IMR-90 (cell line): Measurements from ENCODE around the gene PILRA. TPM values are rescaled to one million over a fixed set of nuclear protein-coding genes. Genes with fewer than 3 reads are reported as not detected.

ENCODE experiments used
- ATAC-seq: fragments of 200-7000 bp; cut with Tn5 transposase; 2 replicates; pipeline ENCODE4 v1.9.1; 2020; ENCODE audit warnings: low read depth, mild to moderate bottlenecking, moderate library complexity
- BruUV-seq: library from RNA; stranded (reverse); fragments of 400-500 nt; replicated peaks from 2 replicates; lab custom pipeline; 2021; lab: Mats Ljungman, UMichigan
- CTCF ChIA-PET: fragments of 300-600 bp; formaldehyde crosslinking; extraction: SDS; loops from one replicate; lab custom pipeline; 2021; ENCODE audit warnings: antibody characterized with exemption; lab: Yijun Ruan, JAX
- POLR2A ChIA-PET: fragments of 300-600 bp; sonication (Branson Sonifier 250); formaldehyde crosslinking; loops from one replicate; lab custom pipeline; 2022; ENCODE audit warnings: antibody characterized with exemption; ENCODE audit not compliant: unreplicated experiment; lab: Charles Lee
- DNase-seq: peaks from one replicate; pipeline ENCODE4 v3.0.0; 2013
- H2AFZ ChIP-seq: replicated peaks from 2 replicates; pipeline ENCODE3; 2013; ENCODE audit warnings: low read length, mild to moderate bottlenecking; ENCODE audit not compliant: poor library complexity
- H2AK5ac ChIP-seq: 2 replicates; pipeline ENCODE4 v1.6.1; 2013; ENCODE audit warnings: low read depth, low read length, inconsistent platforms
- H2AK9ac ChIP-seq: replicated peaks from 2 replicates; pipeline ENCODE3; 2013; ENCODE audit warnings: mild to moderate bottlenecking, low read depth, low read length, moderate library complexity; ENCODE audit not compliant: poor library complexity
- H2BK120ac ChIP-seq: 2 replicates; pipeline ENCODE4 v1.6.1; 2013; ENCODE audit warnings: low read depth, low read length, inconsistent platforms
- H2BK15ac ChIP-seq: 3 replicates; pipeline ENCODE4 v1.6.1; 2013; ENCODE audit warnings: low read depth, low read length, inconsistent platforms
- H2BK20ac ChIP-seq: 2 replicates; pipeline ENCODE4 v1.6.1; 2013; ENCODE audit warnings: low read depth, mild to moderate bottlenecking, inconsistent platforms, low read length, moderate library complexity
- H2BK5ac ChIP-seq: 2 replicates; pipeline ENCODE4 v1.6.1; 2013; ENCODE audit warnings: mild to moderate bottlenecking, low read depth, low read length, inconsistent platforms; ENCODE audit not compliant: poor library complexity, severe bottlenecking
- H3K14ac ChIP-seq: replicated peaks from 2 replicates; pipeline ENCODE4 v1.6.1; 2013; ENCODE audit warnings: low read depth, low read length, inconsistent platforms
- H3K18ac ChIP-seq: 2 replicates; pipeline ENCODE4 v1.6.1; 2013; ENCODE audit warnings: low read depth, low read length, control low read depth
- H3K23ac ChIP-seq: 2 replicates; pipeline ENCODE4 v1.6.1; 2013; ENCODE audit warnings: low read depth, low read length, inconsistent platforms
- H3K27ac ChIP-seq: 2 replicates; pipeline ENCODE4 v1.5.1; 2013; ENCODE audit warnings: mild to moderate bottlenecking, control low read depth, low read length; ENCODE audit not compliant: insufficient read depth
- H3K27me3 ChIP-seq: 2 replicates; pipeline ENCODE4 v1.6.1; 2013; ENCODE audit warnings: low read length; ENCODE audit not compliant: control insufficient read depth, insufficient read depth
- H3K36me3 ChIP-seq: 2 replicates; pipeline ENCODE4 v1.6.1; 2013; ENCODE audit warnings: low read length, mixed read lengths; ENCODE audit not compliant: control insufficient read depth, insufficient read depth
- H3K4ac ChIP-seq: 2 replicates; pipeline ENCODE4 v1.6.1; 2013; ENCODE audit warnings: low read depth, low read length, inconsistent platforms
- H3K4me1 ChIP-seq: 2 replicates; pipeline ENCODE4 v1.6.1; 2013; ENCODE audit warnings: low read length, mixed read lengths; ENCODE audit not compliant: control insufficient read depth, insufficient read depth
- H3K4me2 ChIP-seq: 2 replicates; pipeline ENCODE4 v1.6.1; 2013; ENCODE audit warnings: low read depth, mild to moderate bottlenecking, control low read depth, low read length, moderate library complexity
- H3K4me3 ChIP-seq: 2 replicates; pipeline ENCODE4 v1.5.1; 2013; ENCODE audit warnings: low read depth, mild to moderate bottlenecking, control low read depth, low read length, moderate library complexity; ENCODE audit not compliant: insufficient read depth
- H3K56ac ChIP-seq: 2 replicates; pipeline ENCODE4 v1.6.1; 2013; ENCODE audit warnings: low read length, inconsistent platforms; ENCODE audit not compliant: insufficient read depth; ENCODE audit errors: extremely low read depth
- H3K79me1 ChIP-seq, 2 experiments: 2 replicates each; pipeline ENCODE4 v1.6.1; 2013; ENCODE audit warnings: low read length in 2 of 2, inconsistent platforms in 1 of 2, low read depth in 1 of 2
- H3K9ac ChIP-seq: 2 replicates; pipeline ENCODE4 v1.6.1; 2013; ENCODE audit warnings: low read depth, low read length, control low read depth
- H3K9me1 ChIP-seq: 2 replicates; pipeline ENCODE4 v1.6.1; 2013; ENCODE audit warnings: low read length, inconsistent platforms; ENCODE audit not compliant: insufficient read depth
- H3K9me3 ChIP-seq: 2 replicates; pipeline ENCODE4 v1.6.1; 2013; ENCODE audit warnings: low read length; ENCODE audit not compliant: control insufficient read depth, insufficient read depth
- H4K20me1 ChIP-seq: 2 replicates; pipeline ENCODE4 v1.6.1; 2013; ENCODE audit warnings: low read length, inconsistent platforms; ENCODE audit not compliant: insufficient read depth
- H4K5ac ChIP-seq: 2 replicates; pipeline ENCODE4 v1.6.1; 2013; ENCODE audit warnings: mild to moderate bottlenecking, low read depth, low read length, control low read depth
- H4K8ac ChIP-seq, 2 experiments: 2 replicates each; pipeline ENCODE4 v1.6.1; 2013; ENCODE audit warnings: low read depth in 2 of 2, low read length in 2 of 2, control low read depth in 1 of 2, inconsistent platforms in 1 of 2
- H4K91ac ChIP-seq: 2 replicates; pipeline ENCODE4 v1.6.1; 2013; ENCODE audit warnings: low read depth, low read length, inconsistent platforms; ENCODE audit not compliant: insufficient read depth
- BHLHE40 ChIP-seq: fragments of 150-350 bp; IDR thresholded peaks from 2 replicates; pipeline ENCODE4 v1.6.1; 2016; ENCODE audit warnings: mild to moderate bottlenecking, low read depth, low read length
- CEBPB ChIP-seq: IDR thresholded peaks from 2 replicates; pipeline ENCODE4 v1.6.1; 2012; ENCODE audit warnings: low read depth, low read length, improper control_type of control experiment
- MAFK ChIP-seq: IDR thresholded peaks from 2 replicates; pipeline ENCODE4 v1.6.1; 2012; ENCODE audit warnings: low read depth, low read length, improper control_type of control experiment
- MXI1 ChIP-seq: IDR thresholded peaks from 2 replicates; pipeline ENCODE4 v1.6.1; 2012; ENCODE audit warnings: low read depth, mild to moderate bottlenecking, low read length, moderate library complexity, borderline replicate concordance
- NFE2L2 ChIP-seq: fragments of 150-350 bp; IDR thresholded peaks from 2 replicates; pipeline ENCODE4 v1.6.1; 2016; ENCODE audit warnings: low read depth, mild to moderate bottlenecking, low read length
- RAD21 ChIP-seq: IDR thresholded peaks from 2 replicates; pipeline ENCODE4 v1.6.1; 2012; ENCODE audit warnings: low read length, improper control_type of control experiment
- RCOR1 ChIP-seq: IDR thresholded peaks from 2 replicates; pipeline ENCODE4 v1.6.1; 2012; ENCODE audit warnings: mild to moderate bottlenecking, low read length, improper control_type of control experiment; ENCODE audit not compliant: insufficient replicate concordance
- RFX5 ChIP-seq: IDR thresholded peaks from 2 replicates; pipeline ENCODE4 v1.8.0; 2012; ENCODE audit warnings: low read depth, mild to moderate bottlenecking, low read length, moderate library complexity
- SMC3 ChIP-seq: fragments of 150-350 bp; IDR thresholded peaks from 2 replicates; pipeline ENCODE4 v1.6.1; 2016; ENCODE audit warnings: low read depth, mild to moderate bottlenecking, antibody characterized with exemption, low read length, moderate library complexity
- WGBS, 2 experiments: methylation state at CpG; one replicate each; pipeline versions ENCODE4 v1.1.5 to v1.1.7; 2013; ENCODE audit warnings: missing lambda C conversion rate in 2 of 2; ENCODE audit not compliant: insufficient read length in 1 of 2; ENCODE audit errors: extremely low coverage in 2 of 2; 5-methylcytosine and 5-hydroxymethylcytosine counted together
- dilution Hi-C: fragments of 300-500 bp; cut with HindIII; formaldehyde crosslinking; loops from one replicate; pipeline ENCODE4 v1.14.3; 2018; ENCODE audit warnings: low sequenced_read_pairs; ENCODE audit not compliant: unreplicated experiment
- in situ Hi-C: fragments of 300-500 bp; cut with MboI; formaldehyde crosslinking; loops from 3 replicates; pipeline ENCODE4 v1.14.3; 2019; ENCODE audit warnings: low sequenced_read_pairs, inconsistent platforms, mixed read lengths
- intact Hi-C: fragments of 100-400 bp; cut with micrococcal nuclease; formaldehyde crosslinking; loops from 2 replicates; pipeline ENCODE4 v1.10.0; 2022
- polyA plus RNA-seq, 3 experiments: library from polyadenylated mRNA; depleted of rRNA; stranded (reverse); fragments of >200 nt; gene quantifications; 2 replicates each; pipeline ENCODE4 v1.2.3, GENCODE V29; 2012; ENCODE audit warnings: low replicate concordance in 1 of 3
- total RNA-seq: library from RNA; depleted of rRNA; stranded (reverse); fragments of >200 nt; gene quantifications from 2 replicates; pipeline ENCODE4 v1.2.3, GENCODE V29; 2012
- TF ChIP-seq, protein P1 (sequence below): fragments of 150-350 bp; IDR thresholded peaks from 2 replicates; pipeline ENCODE4 v1.6.1; 2017; ENCODE audit warnings: mild to moderate bottlenecking, antibody characterized with exemption, low read length, low read depth
- TF ChIP-seq, protein P2 (sequence below): conservative IDR thresholded peaks from 2 replicates; pipeline ENCODE4 v1.5.1; 2012; ENCODE audit warnings: mild to moderate bottlenecking, low read depth, low read length, improper control_type of control experiment
- TF ChIP-seq, protein P3 (sequence below): fragments of 150-350 bp; IDR thresholded peaks from 2 replicates; pipeline ENCODE4 v1.6.1; 2016; ENCODE audit warnings: low read depth, mild to moderate bottlenecking, low read length, moderate library complexity, borderline replicate concordance

PILRA gene
- total and polyA plus RNA-seq, 2 of the 4 experiments (the other 2 are of a cell fraction), result 0.56 TPM; not detected in 1

DNA sequence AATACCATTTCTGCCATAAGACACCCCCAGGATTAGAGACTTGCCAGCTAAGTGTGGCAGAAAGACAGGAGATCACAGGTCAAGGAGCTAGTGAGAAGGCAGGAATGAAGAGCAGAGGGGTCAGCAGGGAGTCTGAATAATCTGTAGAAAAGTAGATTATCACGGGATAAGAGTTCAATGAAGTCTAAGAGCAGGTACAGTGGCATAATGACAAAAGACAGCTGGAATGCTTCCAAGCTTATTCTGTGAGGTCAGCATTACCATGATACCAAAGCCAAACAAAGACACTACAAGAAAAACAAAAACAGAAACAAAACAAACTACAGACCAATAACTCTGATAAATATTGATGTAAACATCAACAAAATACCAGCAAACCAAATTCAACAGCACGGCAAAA is 20.8 kb downstream of the PILRA start:
- Histone ChIP-seq H4K91ac (no peak overlapping the region), H3K9me1 (peaks cover 3% of the 10 kb centered on the region; the same call in 1 of the 2 replicates), H3K23ac (no peak overlapping the region), H2AK9ac (no peak overlapping the region), H3K4me3 (no peak overlapping the region), H3K18ac (no peak overlapping the region), H4K8ac (no peak overlapping the region), H3K27me3 (peaks cover 52% of the 10 kb centered on the region), H2AK5ac (no peak overlapping the region), H3K4ac (no peak overlapping the region), H3K4me2 (no peak overlapping the region), H3K79me1 (no peaks in the 10 kb centered on the region), H2BK120ac (no peak overlapping the region), H3K56ac (no peak overlapping the region), H2BK15ac (no peak overlapping the region), H2BK20ac (no peak overlapping the region), H3K9me3 (peaks cover 4% of the 10 kb centered on the region), H3K4me1 (no peaks in the 10 kb centered on the region), H4K20me1 (no peaks in the 10 kb centered on the region), H2AFZ (no peak overlapping the region), H3K36me3 (no peaks in the 10 kb centered on the region), H3K27ac (no peak overlapping the region), H3K9ac (no peak overlapping the region), H2BK5ac (no peak overlapping the region), H4K5ac (no peak overlapping the region), H3K14ac (no peak overlapping the region)
- no TSS peak for BruUV-seq
- no peak for TF ChIP-seq RCOR1
- TF ChIP-seq, protein P1, sequence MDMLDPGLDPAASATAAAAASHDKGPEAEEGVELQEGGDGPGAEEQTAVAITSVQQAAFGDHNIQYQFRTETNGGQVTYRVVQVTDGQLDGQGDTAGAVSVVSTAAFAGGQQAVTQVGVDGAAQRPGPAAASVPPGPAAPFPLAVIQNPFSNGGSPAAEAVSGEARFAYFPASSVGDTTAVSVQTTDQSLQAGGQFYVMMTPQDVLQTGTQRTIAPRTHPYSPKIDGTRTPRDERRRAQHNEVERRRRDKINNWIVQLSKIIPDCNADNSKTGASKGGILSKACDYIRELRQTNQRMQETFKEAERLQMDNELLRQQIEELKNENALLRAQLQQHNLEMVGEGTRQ, result no peak
- TF ChIP-seq RFX5, result no peak
- no peak for TF ChIP-seq MAFK
- TF ChIP-seq CEBPB, result no peak
- TF ChIP-seq SMC3, result no peak
- no peak for TF ChIP-seq NFE2L2
- TF ChIP-seq BHLHE40, result no peak
- TF ChIP-seq, protein P2, sequence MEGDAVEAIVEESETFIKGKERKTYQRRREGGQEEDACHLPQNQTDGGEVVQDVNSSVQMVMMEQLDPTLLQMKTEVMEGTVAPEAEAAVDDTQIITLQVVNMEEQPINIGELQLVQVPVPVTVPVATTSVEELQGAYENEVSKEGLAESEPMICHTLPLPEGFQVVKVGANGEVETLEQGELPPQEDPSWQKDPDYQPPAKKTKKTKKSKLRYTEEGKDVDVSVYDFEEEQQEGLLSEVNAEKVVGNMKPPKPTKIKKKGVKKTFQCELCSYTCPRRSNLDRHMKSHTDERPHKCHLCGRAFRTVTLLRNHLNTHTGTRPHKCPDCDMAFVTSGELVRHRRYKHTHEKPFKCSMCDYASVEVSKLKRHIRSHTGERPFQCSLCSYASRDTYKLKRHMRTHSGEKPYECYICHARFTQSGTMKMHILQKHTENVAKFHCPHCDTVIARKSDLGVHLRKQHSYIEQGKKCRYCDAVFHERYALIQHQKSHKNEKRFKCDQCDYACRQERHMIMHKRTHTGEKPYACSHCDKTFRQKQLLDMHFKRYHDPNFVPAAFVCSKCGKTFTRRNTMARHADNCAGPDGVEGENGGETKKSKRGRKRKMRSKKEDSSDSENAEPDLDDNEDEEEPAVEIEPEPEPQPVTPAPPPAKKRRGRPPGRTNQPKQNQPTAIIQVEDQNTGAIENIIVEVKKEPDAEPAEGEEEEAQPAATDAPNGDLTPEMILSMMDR, result no peak
- TF ChIP-seq MXI1, result no peak
- TF ChIP-seq RAD21, result no peak
- TF ChIP-seq, protein P3, sequence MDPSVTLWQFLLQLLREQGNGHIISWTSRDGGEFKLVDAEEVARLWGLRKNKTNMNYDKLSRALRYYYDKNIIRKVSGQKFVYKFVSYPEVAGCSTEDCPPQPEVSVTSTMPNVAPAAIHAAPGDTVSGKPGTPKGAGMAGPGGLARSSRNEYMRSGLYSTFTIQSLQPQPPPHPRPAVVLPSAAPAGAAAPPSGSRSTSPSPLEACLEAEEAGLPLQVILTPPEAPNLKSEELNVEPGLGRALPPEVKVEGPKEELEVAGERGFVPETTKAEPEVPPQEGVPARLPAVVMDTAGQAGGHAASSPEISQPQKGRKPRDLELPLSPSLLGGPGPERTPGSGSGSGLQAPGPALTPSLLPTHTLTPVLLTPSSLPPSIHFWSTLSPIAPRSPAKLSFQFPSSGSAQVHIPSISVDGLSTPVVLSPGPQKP, result no peak
- ChIA-PET CTCF (interaction anchor here (0.6 kb wide), 1 partner anchor 1003 kb away, joined by 3 read pairs; no protein-coding TSS in a partner anchor), POLR2A (no interaction called here)
- no CpG with 5 or more reads among the region's 2 CpGs for WGBS, 2 experiments
- no peak for ATAC-seq
- dilution Hi-C loops (no loop called here), in situ Hi-C loops (no loop called here), intact Hi-C loops (no loop called here)
- DNase-seq, result no peak
